HG02610 (cell line): ENCODE results near the gene HOXB5.

Experiments used
- ATAC-seq: cut with Tn5 transposase; IDR thresholded peaks from one replicate; pipeline ENCODE4 v1.9.1; 2021; ENCODE audit warnings: mild to moderate bottlenecking, moderate library complexity; ENCODE audit not compliant: unreplicated experiment

Gene HOXB5

DNA sequence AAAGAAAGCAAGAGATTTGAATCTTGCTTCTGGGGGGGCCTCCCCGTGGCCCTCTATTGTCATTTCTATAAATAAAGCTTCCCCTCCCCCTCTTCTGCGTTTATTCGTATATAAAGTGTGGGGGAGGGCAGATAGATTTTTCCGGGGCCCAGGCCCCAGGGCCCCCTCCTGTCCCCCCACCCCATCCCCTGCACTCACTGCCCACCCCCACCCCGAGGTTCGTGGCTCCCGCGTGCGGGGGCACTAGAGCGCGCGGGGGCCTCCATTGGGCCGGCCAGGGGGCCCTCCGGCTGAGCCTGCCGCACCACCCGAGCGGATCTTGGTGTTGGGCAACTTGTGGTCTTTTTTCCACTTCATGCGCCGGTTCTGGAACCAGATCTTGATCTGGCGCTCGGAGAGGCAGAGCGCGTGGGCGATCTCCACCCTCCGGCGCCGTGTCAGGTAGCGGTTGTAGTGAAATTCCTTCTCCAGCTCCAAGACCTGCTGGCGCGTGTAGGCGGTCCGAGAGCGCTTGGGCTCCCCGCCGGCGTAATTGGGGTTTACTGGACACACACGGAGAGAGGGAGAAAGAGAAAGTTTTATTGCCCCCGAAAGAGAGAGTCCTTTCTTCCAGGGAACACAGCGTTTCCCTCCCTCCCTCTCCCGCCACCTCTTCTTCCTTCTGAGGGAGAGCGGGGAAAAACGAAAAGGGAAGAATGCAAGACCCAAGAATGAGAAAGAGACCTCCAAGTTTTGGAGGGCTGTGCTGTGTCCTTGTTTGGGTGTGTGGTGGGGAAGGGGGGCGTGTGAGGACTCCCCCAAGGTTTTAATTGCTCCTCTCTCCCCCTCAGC, 16.9 kb downstream of the HOXB5 start:
- no peak for ATAC-seq

DNA sequence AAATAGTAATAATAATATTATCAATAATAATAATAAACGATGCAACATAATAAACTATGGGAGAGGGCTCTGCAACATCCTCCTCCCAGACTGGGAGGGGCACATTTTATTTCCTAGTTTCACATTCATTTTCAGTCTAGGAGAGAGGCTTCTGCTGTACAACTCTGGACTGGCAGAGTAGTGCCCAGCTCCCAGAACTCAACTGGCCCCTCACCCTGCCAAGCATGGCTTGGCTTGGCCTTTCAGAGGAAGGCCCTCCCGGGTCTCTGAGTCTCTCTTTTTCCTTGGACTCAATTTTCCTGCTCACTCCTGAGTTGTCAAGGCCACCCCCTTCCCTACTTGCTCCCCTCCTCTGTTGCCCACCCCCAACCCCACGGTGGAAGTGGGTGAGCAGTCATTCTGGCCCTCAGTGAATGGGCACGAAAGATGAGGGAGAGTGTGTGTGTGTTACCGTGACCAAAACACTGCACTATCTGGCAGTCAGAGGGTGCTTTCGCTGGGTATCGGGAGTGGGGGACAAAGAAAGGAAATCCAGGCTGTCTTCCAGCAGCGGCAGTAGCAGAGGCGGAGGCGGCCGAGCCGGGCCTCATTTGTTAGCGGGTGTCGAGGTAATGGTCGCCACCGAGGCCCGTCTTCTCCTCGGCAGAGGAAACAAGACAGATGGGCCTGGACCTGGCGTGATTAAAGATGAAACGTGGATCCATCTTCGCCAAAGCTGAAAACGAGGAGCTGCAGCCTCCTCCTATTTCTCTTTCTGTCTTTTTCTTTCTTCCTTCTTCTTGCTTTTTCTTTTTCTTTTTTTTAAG, 17.7 kb downstream of the HOXB5 start:
- ATAC-seq: no peak

DNA sequence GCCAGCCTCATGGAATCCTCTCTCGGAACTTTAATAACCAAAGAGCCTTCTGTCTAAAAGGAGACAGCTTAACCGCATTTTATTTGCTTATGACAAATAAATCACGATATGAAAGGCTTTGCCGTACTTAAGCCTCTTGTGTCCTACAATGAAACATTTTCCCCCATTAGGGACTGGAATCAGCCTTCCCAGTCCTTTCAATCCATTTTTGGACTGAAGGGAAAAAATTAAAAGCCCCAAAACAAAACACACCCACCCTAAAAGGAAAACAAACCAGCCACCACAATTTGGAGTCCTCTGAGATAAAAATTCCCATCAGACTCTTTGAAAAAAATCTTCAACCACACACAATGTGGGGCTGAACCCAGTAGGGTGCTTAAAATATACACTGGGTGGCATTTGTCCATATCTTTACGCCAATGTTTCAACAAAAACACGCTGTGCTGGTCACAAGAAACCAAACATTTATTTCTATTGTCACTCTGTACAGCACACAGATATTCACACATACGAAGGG, 18.5 kb downstream of the HOXB5 start:
- no peak for ATAC-seq

DNA sequence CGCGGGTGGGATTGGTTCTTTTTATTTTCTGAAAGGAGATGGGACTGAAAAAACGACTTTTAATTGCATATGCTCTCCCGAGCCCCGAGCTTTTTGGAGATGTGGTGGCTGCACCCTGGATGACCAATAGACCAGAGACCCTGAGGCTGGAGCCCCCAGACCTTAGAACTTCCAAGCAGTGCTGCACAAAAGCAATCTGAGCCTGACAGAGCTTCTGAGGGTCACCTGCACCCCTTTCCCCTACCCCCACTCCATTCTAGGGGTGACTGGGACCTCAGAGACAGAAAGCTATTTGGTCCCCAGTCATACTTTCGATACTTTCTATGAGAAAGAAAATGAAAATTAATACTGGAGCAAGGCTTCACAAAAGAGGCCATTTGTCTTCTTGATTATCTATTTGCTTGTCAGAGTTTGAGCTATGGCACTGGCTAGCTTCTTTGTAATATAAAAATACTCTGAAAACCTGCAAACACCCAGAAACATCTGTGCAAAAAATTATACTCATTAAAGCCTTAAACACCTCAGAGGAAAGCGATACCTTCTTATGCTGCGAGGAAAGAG, 19.0 kb downstream of the HOXB5 start:
- no peak for ATAC-seq

DNA sequence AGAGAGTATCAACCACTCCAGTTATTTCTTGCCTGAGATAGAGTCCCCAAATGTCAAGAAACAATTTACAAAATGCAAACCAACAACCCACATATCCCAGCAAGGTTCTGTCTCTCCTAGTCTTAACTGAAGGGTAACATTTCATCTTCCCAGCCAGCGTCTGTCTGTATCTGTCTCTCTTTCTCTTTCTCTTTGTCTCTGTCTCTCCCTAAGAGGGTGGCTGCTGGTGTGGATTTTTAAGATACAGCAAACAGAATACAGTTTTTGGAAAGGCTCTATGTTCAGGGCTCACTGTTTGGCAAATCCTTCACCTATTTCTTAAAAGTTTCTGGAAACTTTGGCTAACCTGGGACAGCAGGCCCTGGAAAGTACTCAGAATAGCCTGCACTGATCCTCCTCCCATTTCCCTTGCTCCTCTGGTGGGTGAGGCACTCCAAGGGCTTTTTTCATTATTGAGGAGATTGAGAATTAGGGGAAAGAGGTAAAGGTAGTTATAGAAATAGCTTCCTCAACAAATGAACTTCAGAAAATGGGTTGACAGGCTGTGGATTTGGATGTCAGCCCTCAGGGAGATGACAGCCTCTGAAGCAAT, 21.7 kb downstream of the HOXB5 start:
- ATAC-seq: no peak

DNA sequence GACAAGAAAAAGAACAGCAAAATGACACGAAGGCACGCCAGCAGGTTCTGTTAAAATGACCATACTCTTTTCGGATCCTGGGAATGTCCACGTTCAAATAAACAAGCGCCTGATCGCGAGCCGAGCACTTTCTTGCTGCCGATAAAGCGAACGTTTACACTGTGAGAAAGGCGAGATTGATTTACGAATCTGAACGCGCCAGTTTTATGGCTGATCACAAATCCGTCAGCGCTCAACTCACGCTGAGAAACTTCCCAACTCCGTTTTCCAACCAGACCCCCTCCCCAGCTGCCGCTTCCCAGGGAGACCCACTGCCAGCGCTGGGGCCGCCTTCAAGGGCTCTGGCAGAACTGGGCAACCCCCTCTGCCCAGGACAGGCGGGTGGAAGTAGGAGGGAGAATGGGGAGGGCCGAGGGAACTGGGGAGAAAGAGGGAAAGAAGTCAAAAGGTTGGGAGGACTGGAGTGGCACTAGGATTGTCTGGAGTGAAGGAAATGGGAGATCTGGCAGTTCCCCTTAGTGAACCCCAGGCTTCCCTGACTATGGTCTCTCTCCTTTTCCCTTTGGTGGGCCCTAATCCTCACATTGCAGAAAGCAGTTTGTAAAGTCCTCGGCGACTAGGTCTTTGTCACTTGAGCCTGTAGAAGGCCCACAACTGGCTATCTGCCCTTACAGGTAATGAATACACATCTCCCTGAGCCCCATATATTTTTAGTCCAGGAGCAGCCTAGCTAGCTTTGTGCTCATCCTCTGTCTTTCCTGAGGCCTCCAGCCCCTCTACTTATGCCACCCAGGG, 22.4 kb downstream of the HOXB5 start:
- no peak for ATAC-seq

DNA sequence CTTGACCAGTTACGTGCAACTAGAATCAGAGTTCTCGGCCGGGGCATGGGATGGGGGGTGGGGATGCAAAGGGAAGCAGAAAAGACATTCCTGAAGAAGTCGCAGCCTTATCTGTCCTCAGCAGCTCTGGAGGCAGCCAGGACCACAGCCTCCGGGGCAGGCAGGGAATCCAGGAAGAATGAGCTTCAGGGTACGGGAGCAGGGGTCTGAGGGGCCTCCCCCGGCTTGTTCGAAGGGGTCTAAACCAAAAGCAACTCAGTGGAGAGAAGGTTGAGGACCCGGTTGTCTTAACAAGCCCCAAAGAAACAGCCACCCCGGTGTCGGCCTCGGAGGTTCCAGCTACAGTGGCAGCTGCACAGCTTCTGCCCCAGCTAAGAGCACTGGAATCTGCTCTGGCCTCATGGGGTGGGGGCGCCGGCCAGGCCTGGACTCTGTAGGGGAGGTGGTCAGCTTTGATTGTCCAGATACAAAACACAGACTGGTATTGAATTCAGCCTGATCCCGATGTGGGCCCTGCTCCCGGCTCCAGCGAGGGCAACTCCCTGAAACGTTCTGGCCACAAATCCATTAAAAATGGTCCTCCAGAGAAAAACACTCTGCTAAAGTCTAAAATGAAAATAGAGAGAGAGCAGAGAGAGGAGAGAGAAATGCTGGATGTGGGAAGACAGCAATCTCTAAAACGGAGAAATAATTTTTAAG, 23.1 kb downstream of the HOXB5 start:
- no peak for ATAC-seq

DNA sequence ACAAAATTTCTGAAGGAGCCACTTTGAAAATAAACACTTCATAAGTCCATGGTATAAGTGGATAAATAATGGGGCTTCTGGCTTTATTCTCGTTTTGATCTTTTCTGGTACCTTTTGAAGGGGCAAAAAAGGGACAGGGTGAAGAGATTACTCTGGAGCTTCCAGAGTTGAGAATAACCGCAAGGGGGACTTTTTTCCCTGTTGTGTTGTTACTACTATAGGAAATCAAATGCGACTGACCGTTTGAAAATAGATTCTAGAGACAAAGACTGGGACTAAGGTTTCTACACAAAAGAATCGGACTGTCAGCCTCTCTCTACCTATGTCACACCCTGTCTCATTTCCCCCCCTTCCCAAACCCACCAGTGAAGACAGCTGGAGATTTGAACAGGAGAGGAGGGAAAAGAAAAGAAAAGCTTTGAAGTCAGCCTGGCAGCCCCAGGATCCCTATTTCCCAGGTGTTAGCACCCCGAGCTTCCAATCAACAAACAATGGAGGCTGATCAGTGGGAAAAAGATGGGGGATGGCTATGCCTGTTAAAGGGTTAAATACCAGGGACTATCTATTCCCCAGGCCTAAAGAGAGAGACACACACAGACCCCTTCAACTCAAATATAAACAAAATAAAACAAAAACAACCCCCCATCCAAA, 23.8 kb downstream of the HOXB5 start:
- ATAC-seq: no peak

DNA sequence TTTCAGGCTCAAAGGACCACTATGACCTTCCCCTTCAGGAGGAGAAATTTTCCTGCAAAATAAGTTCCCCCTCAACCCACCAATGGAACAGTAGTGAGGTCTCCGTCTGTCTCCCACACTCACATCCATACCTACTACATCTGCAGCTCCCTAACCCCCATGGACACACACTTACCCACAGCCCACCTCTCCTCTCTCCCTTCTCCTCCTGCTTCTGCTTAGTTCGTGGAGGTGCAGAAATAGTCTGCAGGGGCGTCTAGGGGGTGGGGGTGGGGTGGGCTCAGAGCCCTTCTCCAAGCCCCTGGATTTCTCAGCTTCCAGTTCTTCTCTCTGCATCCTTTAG, 24.4 kb downstream of the HOXB5 start:
- ATAC-seq: no peak

DNA sequence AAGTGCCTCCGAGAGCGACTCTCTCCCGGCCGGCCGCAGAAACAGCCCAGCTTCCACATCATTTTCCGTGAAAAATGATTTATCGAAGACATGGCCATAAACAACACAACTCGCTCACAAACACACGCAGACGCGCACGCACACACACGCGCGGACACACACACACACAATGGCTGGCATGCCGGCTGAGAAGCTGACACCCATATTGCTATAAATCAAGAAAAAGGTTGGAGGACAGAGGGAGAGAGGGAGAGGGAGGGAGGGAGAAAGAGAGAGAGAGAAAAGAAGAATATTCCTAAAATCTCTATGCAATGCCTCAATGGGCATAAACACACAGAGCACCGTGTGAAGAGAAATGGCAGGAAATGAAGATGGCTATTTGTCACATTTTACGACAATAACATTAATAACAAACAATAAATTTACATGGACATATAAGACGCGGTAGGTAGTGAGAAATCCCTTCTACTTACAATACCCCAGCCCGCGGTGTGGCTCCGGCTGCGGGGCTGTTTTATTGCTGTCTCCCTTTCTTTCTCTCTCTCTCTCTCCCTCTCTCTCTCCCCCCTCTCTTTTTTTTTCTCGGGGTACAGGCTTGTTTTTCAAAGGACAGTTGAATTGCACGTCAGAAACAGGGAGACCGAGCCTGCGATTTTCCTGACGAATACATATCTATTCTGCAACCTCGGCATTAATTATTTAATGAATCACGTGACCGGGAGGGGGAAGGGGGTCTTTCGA, 24.9 kb downstream of the HOXB5 start:
- no peak for ATAC-seq

DNA sequence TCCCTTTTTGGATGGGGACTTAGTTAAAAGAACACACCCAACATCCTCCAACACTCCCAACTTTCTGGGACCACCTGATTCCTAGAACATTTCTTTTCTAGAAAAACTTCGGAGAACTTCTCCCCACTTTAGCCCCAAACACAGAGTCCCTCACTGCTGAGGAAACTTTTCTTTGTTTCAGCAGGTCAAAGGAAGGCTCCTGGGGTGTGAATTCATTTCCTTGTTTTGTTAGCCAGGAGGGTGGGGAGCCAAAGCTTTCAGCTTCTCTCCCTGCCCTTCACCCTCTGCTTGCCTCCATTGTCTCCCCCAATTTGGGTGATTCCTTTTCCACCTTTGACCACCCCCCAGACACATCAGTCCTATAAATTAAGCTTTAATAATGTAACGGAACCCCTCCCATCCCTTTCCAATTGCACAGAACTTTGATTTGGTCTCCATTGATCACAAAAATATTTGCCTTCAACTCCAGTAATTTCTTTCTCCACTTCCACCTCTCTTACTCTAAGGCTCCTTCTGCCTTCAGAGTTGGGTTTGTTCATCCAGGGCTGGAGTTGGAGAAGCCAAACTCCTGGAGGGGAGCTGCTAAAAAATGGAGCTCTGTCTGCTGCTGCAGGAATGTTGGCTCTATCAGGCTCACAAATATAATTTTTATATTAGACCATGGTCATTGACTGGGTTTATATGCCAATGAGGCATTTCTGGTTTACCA, 25.8 kb downstream of the HOXB5 start:
- ATAC-seq: no peak

DNA sequence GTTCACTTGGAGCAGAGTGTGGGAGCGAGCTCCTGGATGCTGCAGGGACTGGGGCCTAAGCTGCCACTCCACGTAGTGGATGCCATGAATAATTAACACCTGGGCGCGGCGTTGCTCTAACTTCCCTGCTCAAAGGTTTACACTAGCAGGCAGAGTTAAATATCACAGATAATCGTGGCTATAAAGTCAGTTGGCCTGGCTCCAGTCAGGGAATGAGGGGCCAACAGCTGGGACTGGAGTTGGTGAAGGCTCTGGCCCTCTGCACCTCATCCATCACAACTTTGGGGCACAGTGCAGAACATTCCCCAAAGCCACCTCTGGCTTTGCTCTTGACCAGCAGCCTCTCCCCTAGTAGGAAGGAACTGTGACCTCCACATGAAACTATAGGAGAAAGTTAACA, 26.4 kb downstream of the HOXB5 start:
- ATAC-seq: no peak

DNA sequence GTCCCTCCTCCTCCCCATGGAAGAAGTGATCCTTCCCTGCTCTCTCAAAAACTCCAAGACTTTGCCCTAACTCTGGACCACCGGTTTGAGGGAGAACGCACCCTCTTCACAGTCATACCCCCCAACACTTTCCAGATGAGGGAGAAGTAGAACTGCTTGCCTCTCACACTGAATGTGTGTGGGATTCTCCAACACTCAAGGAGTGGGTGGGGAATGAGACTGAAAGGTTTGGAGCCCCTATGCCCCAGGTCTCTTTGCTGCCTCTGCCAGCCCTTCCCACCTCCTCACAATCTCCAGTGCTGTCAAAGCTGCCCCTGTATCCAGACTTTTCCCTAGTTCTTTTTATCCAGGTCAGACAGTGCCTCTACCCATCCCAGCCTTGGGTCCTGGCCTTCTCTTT, 26.9 kb downstream of the HOXB5 start:
- ATAC-seq: no peak

DNA sequence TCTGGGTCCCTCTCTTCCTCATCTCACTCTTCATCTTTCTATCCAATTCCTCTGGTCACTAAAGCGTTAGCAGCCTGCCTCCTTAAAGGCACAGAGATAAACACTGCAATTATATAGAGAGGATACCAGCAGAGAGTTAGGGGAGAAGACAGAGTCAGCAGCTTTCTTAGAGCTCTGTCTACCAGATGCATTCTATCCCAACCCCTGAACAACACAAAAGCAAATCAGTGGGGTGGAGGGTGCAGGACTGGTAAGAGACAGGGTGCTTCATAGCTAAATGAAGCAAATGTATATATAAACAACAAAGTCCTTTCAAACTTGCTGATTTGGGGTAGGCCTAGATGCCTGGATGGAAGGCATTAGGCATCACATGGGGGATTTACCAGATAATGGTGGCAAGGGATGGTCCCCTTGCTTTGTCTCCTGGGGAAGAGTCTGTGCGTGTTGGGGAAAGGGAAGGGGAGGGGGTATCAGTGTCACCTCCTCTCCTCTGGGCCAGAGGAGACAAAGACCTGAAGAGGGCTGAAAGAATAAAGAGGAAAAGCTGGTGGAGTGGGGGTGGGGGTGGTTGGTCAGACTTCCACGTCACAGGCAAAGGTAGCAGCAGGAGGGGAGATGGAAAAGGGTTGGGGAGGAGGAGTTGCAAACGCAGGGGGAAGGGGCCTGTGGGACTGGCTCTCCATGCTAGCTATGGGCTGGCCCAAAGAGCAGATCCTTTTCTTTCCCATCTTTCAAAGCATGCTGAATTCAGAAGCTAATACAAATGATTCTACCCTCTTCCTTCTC, 27.5 kb downstream of the HOXB5 start:
- ATAC-seq: no peak

DNA sequence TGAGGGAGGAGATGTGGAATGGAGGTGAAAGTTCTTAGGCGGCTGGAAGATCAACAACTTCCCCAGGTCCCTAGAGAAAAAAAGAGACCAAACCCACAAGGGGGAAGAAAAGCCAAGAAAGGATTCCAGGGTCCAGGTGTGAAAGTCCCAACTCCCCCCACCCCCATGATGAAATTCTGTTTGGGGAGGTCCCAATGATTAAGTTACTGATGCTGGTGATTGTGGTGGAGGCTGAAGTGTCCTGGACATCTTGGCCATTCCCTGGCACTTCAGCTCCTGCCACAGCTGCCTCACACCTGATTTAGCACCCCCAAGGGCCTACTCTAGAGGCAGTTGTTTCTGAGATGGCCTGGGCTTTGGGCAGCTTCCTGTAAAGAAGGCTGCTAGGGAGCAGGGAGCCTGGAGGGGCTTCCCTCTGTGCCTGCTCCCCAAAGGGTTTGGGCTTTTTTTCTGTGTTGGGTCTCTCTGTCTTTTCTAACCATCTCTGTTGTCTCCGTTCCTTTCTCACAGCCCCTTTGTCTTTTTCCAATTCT, 28.5 kb downstream of the HOXB5 start:
- ATAC-seq: no peak

DNA sequence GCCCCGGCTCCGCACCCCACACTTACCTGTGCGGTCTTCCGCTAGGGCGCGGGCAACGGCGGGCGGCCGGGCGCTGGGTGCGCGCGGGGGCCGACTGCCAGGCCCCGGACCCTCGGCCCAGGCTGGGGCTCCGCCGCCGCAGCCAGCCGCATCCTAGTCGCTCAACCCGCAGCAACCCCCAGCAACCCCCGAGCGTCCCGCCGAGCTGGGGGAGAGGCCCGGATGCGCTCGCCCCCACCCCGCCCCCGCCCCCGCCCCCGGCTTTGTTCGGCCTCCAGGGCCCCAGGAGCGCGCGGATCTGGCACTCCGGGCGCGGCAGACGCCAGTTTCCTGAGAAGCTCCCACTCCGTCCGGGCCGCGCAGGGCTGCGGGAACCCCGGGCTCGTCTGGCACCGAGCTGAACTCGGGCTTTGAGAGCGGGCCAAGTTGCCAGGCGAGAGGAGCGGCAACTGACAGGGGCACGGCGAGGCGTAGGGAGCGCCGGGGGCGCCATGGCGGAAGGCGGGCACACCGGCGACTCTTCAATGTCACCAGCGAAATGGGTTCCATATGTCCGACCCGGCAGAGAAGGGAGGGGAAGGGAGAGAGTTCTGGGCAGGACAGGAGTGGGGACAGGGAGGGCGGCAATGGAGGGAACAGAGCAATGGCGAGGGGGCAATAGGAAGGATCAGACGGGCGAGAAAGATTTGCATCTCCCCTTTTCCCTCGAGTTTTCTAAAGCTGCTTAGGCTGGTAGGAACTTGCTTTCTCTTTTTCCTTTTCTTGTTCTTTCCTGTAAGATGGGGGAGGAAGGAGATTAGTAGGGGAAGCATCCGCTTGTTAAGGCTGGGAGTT, 29.2 kb downstream of the HOXB5 start:
- ATAC-seq: no peak
